AML-193 (cell line): ENCODE results near the gene C8A.

Experiments
- DNase-seq, 2 experiments: peaks; one replicate each; lab custom pipeline; 2025; lab: John Stamatoyannopoulos, UW

Gene C8A

DNA sequence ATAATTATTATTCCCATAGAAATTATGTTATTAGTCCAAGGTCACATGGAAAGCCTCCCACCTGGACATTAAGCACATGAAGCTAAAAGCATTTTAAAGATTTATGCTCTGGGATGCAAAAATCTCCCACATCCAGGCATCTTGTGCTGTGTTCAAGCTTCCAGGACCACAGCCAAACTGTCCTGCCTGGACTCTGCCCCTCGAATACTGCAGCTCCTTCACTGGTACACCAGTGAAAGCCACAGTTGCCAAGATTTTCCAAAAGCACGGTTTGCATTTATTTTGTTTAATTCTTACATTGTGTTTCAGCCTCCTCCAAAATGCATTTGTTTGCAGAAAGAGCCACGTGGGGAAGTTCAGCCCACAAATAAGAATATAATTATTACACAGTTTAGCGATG, 72.6 kb downstream of the C8A start:
- no peak for DNase-seq

DNA sequence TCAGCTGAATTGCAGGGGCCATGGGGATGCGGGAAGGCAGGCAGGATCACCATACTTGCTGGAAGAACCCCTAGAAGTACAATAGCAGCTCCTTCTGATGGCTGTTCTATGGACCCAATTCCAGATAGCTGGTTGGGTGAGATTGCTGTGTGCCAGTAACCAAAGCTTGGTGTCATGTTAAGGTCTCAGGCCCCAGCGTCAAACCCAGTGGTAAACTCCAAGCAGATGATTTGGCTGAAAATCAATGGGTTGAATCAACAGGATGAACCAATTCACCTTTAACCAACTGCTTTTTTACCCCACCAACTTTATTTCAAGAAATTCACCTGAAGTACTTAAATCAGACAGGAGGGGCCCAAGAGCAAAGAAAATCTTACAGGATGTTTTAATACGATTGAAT, 73.4 kb downstream of the C8A start:
- no peak for DNase-seq

DNA sequence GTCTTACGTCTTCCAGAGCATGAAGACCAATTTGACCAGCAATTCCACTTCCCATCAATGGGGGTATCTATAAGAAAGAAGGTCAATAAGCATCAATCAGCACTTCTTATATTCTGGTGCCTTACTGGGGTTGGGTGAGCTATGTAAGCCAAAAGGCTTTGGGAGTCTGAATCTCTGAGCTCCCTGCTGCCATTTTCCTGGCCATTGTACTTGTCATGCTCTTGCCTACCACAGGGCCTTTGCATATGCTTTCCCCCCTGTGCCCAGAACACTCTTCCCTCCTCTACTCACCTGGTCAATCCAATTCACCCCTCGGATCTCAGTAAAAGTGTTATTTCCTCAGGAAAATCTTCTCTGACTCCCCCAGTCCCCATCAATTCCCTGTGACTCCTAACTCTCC, 74.9 kb downstream of the C8A start:
- DNase-seq: no peak

DNA sequence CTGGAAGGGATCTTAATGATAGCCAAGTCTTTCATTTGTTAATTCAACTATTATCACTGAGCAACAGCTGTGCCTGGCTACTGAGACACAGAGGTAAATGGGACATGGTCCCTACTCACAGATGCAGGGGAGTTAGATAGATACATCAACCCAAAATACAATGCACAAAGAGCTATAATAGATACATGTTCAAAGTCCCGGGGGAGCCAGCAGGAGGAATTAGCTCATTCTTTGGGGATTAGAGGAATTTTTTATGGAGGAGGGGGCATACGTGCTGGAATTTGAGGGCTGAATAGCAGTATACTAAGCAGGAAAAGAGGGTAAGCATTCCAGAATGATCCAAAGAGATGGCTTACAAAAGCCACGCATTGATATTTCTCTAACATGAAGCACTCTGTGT, 76.6 kb downstream of the C8A start:
- no peak for DNase-seq

DNA sequence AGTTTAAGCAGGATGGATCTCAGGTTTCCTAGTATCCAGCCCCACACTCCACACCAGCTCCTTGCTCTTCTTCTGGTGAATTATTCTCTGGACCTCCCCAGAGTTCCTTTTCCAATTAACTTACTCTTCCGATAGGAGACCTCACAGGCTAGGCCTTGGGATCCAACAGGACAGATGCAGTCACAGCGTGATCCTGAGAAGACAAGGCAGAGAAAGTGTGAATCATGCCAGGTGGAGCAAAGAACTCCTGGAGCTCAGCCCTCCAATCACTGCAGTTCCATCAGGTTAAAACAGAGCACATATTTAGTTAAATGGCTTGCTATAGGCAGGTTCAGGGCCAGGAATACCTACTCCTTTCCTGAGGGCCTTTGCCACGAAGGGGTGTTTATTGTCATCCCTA, 77.1 kb downstream of the C8A start:
- DNase-seq: no peak

DNA sequence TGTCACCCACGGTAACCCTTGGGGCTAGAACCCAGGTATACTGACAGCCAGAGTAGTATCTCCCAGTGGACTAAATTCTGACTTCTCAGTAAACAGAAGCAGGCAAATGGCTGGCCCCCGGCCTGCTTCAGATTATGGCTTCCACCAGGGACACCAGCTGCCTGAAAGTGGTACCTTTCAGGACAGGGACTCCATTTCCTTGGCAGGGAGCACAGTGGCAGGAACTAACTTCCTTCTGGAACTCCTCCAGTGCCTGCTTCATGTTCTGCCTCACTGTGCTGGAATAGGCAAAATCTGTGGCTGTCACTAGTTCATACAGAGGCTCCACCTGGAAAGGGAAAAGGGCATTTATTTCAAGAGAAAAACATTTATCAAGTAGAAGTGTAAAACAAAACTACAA, 78.6 kb downstream of the C8A start:
- DNase-seq: no peak

DNA sequence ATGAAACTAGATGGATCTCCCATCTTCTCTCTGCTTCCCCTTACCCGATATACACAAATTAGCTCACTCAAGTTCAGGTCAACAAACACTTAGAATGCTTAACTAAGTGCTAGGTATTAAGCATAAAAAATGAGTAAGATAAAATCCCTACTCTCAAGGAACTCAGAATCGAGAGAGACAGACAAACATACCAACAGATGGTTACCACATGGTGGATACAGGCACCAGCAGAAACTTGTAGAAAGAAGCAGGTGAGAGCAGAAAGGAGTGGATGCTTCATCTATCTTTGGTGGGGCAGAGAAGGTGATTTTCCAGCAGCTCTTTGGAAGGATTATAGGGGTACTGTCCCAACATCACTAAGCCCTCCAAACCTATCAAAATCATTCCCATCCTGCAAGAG, 79.0 kb downstream of the C8A start:
- no peak for DNase-seq

DNA sequence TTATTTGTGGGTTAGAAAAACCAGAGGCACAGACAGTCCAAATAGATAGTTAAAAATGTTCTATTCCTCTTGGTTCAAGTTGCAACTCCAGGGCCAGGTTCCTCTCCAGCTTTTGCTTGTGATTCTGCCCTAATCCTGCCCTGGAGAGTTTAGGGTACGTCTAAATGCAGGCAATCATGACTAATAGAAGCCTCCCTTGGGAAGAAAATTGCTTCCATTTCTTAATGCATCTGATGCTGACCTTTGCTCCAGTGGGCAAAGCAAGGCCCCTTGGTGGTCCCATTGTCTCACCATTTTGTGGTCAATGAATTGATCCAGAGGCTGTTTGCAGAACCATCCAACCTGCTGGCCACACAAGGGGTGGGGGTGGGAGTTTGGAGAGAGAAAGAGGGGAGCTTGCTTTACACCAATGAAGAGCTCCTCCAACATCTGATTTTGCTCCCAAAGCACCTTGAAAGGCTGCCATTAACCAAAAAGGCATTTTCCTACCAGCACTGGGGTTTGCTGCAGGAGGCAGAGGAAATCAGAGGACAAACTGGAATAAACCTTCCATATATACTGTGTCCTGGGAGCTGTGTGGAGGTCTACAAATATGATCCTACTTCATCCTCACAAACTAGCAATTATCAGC, 79.9 kb downstream of the C8A start:
- DNase-seq: no peak

DNA sequence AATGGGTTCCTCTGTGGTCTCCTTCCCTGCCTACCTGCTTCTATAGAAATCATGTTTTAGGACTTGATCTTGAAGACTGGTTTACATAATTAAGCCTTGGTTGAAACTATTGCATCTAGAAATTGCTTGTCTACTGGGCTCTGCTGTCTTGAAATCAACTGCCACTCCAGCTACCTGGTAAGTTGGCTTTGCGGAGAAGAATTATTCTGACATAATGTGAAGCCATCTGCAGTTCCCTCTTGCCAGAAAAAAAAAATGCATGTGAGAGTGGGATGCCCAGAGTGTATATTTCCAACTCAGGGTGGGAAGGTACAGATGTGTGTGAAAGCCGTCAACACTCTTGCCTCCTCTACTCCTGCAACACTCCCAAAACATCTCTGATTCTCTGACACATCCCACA, 84.0 kb downstream of the C8A start:
- DNase-seq: no peak

DNA sequence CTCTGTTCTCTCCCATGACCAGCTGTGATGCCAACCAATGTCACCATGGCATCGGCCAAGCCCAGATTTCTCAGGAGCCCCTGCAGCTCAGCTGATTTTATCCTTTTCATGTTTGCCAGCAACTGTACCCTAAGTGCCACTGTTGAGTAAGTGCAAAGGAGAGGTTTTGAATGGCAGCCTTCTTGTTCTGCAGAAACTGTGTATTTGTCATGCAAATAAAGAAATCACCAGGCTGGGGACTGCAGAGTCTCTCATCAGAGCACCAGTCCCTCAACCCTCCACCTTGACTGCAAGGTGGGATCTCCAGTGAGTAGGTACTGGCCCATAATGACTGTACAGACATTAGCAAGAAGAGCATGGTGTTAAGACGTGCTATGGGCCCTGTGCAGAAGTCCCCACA, 84.6 kb downstream of the C8A start:
- no peak for DNase-seq

DNA sequence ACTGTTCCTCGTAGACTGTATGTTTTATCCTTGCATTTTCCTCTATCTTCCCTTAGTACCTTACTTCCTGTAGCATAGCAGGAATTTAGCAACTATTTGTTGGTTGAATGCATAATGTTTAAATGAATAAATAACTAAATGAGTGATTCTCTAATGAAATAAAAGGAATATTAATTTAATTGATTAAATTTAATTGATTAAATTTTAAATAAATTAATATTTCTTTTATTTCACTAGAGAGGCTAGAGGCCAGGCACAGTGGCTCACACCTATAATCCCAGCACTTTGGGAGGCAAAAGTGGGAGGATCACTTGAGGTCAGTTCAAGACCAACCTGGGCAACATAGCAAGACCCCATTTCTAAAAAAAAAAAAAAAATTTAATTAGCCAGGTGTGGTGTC, 85.4 kb downstream of the C8A start:
- no peak for DNase-seq

DNA sequence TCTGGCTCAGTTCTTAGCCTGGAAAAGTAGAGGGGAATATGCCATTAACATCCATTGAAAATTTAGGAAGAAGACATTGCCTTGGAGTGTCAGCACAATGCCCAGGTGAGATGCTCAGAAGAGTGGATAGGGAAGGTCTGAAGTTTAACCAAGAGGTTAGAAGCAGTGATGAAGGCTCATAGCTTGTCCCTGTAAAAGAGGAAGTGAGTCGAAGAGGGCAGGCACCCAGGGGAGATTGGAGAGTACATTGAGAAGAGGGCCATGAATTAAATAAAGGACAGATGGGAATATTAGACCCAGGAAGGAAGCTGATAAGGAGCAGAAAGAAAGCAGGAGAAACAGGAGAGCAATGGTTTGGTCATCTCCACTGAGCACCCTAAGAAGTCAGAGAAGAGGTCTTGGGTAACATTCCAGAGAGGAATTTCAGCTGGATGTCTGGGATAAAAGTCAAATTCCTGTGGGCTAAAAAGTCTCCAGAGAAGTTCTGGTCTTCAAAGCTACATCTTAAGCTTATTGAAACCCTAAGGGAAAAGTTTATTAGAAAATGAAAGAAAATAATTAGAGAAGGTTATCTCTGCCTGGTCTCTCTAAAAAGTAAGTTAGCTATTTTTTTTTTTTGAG, 93.9 kb downstream of the C8A start:
- peak; percentile 12 to 37 for DNase-seq

DNA sequence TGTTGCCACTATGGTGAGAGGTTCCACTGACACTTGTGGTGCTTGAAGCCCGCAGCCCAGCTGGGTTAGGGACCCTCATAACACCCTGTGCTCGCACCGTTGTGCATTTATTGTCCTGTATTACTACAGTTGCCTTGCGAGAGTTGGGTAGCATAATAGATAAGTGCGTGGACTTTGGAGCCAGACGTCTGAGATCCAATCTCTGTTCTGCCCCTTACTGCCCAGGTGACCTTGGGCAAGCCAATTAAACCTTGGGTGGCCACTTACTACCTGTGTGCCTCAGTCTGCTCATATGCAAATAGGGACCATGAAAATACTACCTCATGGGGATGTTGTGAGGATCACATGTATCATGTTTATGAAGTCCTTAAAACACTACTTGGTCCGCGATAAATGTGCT, 97.9 kb downstream of the C8A start:
- DNase-seq: no peak

DNA sequence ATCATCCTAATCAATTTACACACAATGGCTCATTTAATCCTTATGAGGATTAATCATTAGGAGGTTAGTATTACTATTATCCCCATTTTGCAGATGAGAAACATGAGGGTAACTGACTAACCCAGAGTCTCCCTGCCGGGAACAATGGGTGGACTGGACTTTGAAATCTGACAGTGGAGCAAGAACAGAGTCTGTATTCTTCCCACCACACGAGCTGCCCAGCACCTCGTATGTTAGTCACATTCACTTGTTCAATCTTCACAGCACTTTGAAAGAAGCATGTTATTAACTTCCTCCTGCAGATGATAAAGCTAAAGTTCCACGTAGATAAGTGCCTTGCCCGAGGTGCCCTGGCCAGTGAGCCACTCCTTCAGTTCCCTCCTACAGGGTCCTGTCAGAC, 98.8 kb downstream of the C8A start:
- no peak for DNase-seq

DNA sequence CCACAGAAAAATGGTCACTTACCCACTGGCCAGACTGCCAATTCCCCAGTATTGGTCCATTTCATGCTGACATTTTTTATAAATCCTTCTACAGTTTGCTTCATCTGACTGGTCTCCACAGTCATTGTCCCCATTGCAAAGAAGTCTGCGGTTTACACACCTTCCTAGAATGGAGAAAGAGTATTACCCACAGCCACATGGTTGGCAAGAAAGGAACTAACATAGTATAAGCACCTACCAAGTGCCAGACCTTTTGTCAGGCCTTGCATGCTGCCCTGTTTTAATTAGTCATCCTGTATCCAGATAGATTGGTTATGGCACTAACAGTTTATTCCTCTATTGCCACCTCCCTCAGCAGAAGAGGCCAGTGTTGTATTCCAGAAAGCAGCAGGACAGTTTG, 100.1 kb downstream of the C8A start:
- DNase-seq: no peak

DNA sequence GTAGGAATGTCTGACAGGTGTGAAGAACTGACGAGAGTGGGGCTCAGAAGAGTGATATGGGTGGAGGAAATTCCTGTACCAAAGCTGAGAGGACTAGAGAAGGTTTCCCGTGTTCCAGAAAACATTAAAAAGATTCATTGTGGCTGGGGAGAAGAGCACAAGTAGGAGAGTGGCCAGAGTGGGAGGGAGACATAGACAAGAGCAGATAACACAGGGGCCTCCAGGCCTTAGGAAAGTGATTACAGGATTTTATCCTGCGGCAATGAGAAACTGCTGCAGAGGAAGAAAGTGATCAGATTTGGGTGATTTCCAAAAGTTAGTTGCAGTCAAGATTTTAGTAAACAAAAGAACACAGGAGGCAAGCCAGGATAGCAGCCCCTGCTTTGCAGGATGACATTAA, 103.3 kb downstream of the C8A start:
- no peak for DNase-seq

DNA sequence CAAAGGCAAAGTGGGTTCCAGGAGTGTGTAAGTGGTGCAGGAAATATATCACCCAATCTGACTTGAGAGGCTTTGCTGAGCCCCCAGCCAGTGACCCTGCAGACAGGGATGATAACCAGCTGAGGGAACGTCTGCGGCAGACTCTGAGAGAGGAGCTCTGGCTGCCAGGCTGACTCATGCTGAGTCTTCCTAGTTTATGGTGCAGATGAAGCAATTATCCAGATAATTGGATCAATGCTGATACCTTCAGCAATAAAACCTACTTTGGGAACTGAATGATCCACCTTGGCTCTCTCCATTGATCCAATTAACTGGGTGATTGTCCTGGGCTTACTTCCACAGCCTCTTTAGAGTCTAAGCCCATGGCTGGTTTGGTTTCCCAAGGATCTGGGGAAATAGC, 103.9 kb downstream of the C8A start:
- DNase-seq: no peak

DNA sequence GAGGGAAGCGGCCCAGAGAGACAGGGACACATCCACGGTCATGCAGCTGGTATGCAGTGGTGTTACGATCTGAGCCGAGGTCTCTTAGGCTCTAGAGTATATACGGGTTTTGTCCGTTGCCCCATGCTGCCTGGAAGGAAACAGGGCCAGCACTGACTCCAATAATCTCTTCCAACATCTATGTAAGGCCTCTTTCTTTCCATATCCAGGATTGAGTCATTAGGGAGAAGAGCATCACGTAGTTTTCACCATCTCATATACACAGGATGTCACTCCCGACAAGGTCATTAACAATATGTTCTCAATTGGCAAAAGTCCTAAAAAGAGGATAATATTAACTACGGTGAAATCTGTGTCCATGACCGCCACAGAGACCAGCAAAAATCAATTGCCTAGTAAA, 106.8 kb downstream of the C8A start:
- no peak for DNase-seq

DNA sequence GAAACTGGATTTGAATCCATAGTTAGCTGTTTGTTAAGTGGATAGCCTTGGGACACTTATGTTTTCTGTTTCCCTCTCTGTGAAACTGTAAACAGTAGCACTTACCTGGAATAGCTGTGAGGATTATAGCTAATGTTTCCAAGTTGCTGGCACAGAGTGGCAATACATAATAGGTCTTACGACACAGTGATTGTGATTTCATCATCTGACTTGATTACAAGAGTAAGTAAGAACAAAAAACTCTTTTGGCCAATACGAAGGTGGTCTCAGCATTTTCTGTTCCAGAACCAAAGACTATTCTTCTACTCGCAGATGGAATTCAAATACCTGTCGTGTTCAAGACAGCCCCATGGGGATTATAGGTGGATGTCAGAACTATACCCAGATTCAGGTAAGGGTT, 109.1 kb downstream of the C8A start:
- DNase-seq: no peak

DNA sequence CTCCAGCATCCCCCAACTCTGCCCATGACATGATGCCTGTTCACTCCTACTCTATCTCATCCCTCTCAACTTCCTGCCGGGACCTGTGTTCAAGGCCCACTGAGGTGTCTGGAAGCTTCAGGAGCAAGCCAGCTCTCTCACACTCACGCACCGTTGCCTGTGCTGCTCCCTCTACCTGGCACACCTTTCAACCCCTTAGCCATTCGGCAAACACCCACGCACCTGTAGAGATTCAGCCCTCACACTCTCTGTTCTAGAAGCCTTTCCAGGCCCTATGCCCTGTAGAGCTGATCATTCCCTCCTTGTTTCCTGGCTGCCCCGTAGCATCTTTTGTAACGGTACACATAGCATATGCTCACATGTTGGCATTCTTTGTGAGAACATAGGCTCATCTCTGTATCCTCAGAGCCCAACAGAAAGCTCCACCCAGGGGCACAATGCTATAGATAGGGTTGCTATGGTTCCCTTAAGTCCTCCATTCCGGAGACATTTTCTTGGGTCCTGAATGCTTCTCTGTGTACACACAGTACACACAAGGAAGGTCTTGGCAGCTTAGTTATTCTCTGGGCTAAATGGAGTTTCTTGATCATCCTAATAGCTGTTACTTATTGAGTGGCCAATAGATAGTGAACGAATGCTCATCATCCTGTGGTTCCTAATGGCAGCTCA, 109.9 kb downstream of the C8A start:
- no peak for DNase-seq

DNA sequence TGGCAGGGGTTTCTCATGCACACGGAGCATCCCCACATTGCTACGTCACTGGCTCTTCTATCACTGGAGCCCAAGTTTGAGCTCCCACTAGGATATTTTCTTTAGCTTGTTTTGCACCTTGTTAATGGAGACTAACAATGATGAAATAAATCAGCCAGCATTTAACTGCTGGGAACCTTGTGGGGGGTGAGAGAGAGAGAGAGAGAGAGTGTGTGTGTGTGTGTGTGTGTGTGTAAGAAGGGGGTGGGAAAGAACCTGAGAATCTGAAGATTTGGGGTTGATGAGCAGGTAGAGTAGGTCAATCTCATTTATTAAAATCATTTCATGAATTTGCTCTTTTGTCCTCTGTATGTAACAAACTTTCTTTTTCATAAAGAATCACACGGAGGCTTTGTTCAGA, 110.6 kb downstream of the C8A start:
- no peak for DNase-seq

DNA sequence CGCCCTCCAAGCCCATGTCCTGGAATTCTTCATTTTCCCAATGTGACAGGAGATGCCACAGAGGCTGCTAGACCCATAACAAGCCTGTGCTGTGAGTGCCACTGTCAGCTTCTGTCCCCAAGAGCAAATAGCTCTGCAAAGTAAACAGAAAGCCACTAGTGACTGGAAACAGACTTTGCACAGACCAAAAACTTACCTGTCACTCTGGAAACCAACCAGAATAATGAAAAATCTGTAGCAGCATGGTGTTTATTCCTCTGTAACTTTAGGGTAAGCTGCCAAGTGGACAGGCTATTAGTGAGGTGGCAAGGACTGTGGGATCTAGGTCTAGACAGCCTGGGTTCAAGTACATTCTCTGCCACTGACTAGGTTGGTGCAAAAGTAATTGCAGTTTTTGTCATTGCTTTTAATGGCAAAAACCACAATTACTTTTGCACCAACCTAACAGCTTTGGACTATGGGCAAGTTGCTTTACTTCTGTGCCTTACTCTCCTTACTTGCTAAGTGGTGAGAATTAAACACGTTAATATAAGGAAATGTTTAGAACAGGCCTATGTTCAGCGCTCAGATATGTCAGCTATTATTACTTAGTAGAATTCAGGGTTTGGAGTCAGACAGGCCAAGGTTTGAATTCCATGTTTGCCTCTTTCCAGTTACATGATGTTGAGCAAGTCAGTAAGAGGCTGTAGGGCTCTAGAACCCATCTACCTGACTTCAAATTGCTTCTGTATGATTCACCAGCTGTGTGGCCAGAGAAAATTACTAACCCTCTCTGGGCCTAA, 111.5 kb downstream of the C8A start, which contains the start of gene C8B:
Gene C8B, minus strand, starts transcription at position 100 of the 782 bp plus-strand sequence. Its CDS starts 67 bp downstream, at position 33.
- no peak for DNase-seq

DNA sequence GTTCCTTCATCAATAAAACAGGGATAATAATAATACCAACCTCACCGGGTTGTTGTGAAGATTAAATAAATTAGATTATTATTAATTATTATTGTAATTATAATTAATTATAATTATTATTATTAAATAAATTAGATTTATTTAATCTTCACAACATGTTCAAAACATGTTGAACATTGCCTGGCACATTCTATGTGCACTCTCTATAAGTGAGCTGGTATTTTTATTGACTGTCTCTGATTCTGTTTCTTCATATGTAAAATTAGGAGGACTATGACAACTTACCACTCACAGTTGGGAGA, 112.1 kb downstream of the C8A start:
- DNase-seq: no peak
